Myometrial cell (primary cell): ENCODE results near the gene LAMTOR4. TPM values are rescaled to one million over a fixed set of nuclear protein-coding genes. Genes with fewer than 3 reads are reported as not detected.

Experiments used
- total RNA-seq: library from RNA; depleted of rRNA; stranded (reverse); fragments of >200 nt; gene quantifications from 2 replicates; pipeline ENCODE4 v1.2.3, GENCODE V29; 2015

LAMTOR4 gene
- 126 and 185 TPM in 2 replicates for total RNA-seq

GRCh38 chr7:100148559-100149328 is at the start of gene LAMTOR4:
TSS of gene LAMTOR4 (plus strand) at chr7:100148918. CDS start at chr7:100148973, 55 bp downstream.

GRCh38 chr7:100101016-100101862 is 47.5 kb upstream of the LAMTOR4 start, which contains the start of the genes AP4M1 and MCM7:
TSS of gene AP4M1 (plus strand) at chr7:100101643. CDS start at chr7:100101715, 72 bp downstream.
TSS of gene MCM7 (minus strand) at chr7:100101397. CDS start at chr7:100101294, 103 bp downstream.

GRCh38 chr7:100119072-100119969 is 29.4 kb upstream of the LAMTOR4 start, which contains the start of the genes CNPY4 and TAF6:
TSS of gene CNPY4 (plus strand) at chr7:100119634. CDS start at chr7:100119745, 111 bp downstream.
TSS of gene TAF6 (minus strand) at chr7:100119358. CDS start at chr7:100114209, 5,149 bp downstream.

GRCh38 chr7:100126931-100127865 is 21.5 kb upstream of the LAMTOR4 start, which contains the start of gene MBLAC1:
TSS of gene MBLAC1 (plus strand) at chr7:100126967. CDS start at chr7:100127396, 429 bp downstream.

GRCh38 chr7:100158229-100159098 is 9.7 kb downstream of the LAMTOR4 start, which contains the start of gene TRAPPC14:
TSS of gene TRAPPC14 (minus strand) at chr7:100158723. CDS start at chr7:100158499, 224 bp downstream.

GRCh38 chr7:100177045-100178001 is 28.6 kb downstream of the LAMTOR4 start, which contains the start of the genes GPC2 and STAG3:
TSS of gene GPC2 (minus strand) at chr7:100177381. CDS start at chr7:100177199, 182 bp downstream.
TSS of gene STAG3 (plus strand) at chr7:100177918. CDS start at chr7:100180557, 2,639 bp downstream.

Other genes starting within 250 kb of the LAMTOR4 start
- gene TRIM4, start 229.4 kb upstream of the LAMTOR4 start, total RNA-seq: 22.5 and 28.9 TPM in 2 replicates
- not detected in 2 replicates for gene GJC3, start 219.3 kb upstream of the LAMTOR4 start, total RNA-seq
- gene AZGP1, start 172.9 kb upstream of the LAMTOR4 start, total RNA-seq: not detected in 2 replicates
- 10.1 and 14.7 TPM in 2 replicates for gene ZKSCAN1, start 133.3 kb upstream of the LAMTOR4 start, total RNA-seq
- gene ZSCAN21, start 99.1 kb upstream of the LAMTOR4 start, total RNA-seq: 11.3 and 21.6 TPM in 2 replicates
- gene ZNF3, start 67.2 kb upstream of the LAMTOR4 start, total RNA-seq: 14.7 and 22.5 TPM in 2 replicates
- 159 and 183 TPM in 2 replicates for gene COPS6, start 59.9 kb upstream of the LAMTOR4 start, total RNA-seq
- 138 and 153 TPM in 2 replicates for gene MCM7, start 47.5 kb upstream of the LAMTOR4 start, total RNA-seq
- gene AP4M1, start 47.3 kb upstream of the LAMTOR4 start, total RNA-seq: 40.9 and 95.7 TPM in 2 replicates
- gene TAF6, start 29.6 kb upstream of the LAMTOR4 start, total RNA-seq: 92.9 and 113 TPM in 2 replicates
- 40.6 and 41.3 TPM in 2 replicates for gene CNPY4, start 29.3 kb upstream of the LAMTOR4 start, total RNA-seq
- 2.9 and 6.0 TPM in 2 replicates for gene MBLAC1, start 22.0 kb upstream of the LAMTOR4 start, total RNA-seq
- 9.2 and 9.4 TPM in 2 replicates for gene TRAPPC14, start 9.8 kb downstream of the LAMTOR4 start, total RNA-seq
- 6.0 and 6.3 TPM in 2 replicates for gene GAL3ST4, start 19.7 kb downstream of the LAMTOR4 start, total RNA-seq
- 0.18 and 0.29 TPM in 2 replicates for gene GPC2, start 28.5 kb downstream of the LAMTOR4 start, total RNA-seq
- gene STAG3, start 29.0 kb downstream of the LAMTOR4 start, total RNA-seq: 0.29 and 0.35 TPM in 2 replicates
- not detected in 2 replicates for gene PVRIG, start 71.0 kb downstream of the LAMTOR4 start, total RNA-seq
- not detected in 2 replicates for gene SPDYE3, start 158.8 kb downstream of the LAMTOR4 start, total RNA-seq
- 9.8 and 13.3 TPM in 2 replicates for gene PILRB, start 209.2 kb downstream of the LAMTOR4 start, total RNA-seq
- gene PILRA, start 224.6 kb downstream of the LAMTOR4 start, total RNA-seq: not detected in 2 replicates